A549 treated with DMSO at 1 μM for 4 hours (cell line): ENCODE results near the gene SLC6A2. TPM values are rescaled to one million over a fixed set of nuclear protein-coding genes. Genes with fewer than 3 reads are reported as not detected.

Source experiments
- total RNA-seq: library from RNA; stranded (reverse); fragments of 200-300 nt; extraction: Qiagen RNA extraction; gene quantifications from 5 replicates; pipeline ENCODE4 v1.2.3, GENCODE V29; 2022; ENCODE audit warnings: low read depth

The SLC6A2 gene
- 0.04 TPM in 1 of 5 replicates, not detected in the others for total RNA-seq

DNA sequence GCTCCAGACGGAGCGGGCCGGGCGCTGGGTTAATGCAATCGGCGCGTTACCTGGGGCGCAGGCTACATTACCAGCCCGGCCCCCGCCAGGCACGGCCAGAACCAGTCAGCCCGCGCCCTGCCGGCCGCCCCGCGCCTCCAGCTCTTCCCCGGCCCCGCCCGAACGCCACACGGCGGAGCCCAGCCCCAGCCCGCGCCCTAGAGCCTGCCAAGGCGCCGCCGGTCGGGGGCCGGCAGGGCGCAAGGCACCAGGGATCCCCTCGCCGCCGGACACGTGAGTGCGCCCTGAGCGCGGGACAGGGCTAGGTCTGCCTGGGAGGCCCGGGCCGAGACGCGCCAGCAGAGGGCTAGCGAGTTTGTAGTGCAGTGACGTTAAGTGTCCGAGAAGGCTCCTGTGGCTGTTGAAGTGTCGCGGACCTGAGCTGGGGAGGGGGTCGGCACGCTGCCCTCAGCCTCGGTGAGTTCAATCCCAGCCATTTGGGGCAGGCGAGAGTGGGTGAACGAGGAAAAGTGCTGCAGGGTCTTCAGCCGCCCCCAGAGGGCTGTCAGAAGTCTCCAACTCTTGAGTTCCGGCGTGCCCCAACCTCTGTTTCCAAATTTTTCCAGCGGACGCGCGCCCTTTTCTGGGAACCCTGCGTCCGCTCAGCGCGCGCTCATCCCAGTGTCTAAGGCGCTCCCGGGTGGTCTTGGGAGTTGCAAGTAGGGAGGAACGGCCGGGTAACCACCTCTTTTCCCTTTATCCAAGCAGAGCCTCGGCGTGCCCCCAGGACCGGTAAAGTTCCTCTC lies at the start of gene SLC6A2:
TSS of gene SLC6A2 (plus strand) at position 92 of the 785 bp plus-strand sequence. CDS start 707 bp downstream, outside the sequence.

Other genes with a start within 250 kb of the SLC6A2 start
- 9.4 to 13.8 TPM (median 11.6 TPM) in 5 replicates for gene MMP2, start 176.8 kb upstream of the SLC6A2 start, total RNA-seq
- gene LPCAT2, start 146.9 kb upstream of the SLC6A2 start, total RNA-seq = 4.3 to 8.3 TPM (median 5.9 TPM) in 5 replicates
- 0.09 TPM in 1 of 5 replicates, not detected in the others for gene CAPNS2, start 89.3 kb upstream of the SLC6A2 start, total RNA-seq
- gene CES1, start 177.1 kb downstream of the SLC6A2 start, total RNA-seq = 30.3 to 43.9 TPM (median 32.7 TPM) in 5 replicates
- gene CES5A, start 219.4 kb downstream of the SLC6A2 start, total RNA-seq = not detected in 5 replicates